Uterus (tissue), 4 donors: ENCODE measurements around the gene NAT14. TPM values are rescaled to one million over a fixed set of nuclear protein-coding genes. Genes with fewer than 3 reads are reported as not detected.

Source experiments
- DNase-seq, 2 donors: peaks; one replicate each; pipeline ENCODE4 v3.0.0-alpha.2; 2019 to 2020
- H3K27ac ChIP-seq, 2 donors: fragments of 200-600 bp; sonication (generic); 1 replicate in 1 of 2; 2 replicates in 1 of 2; pipeline ENCODE4 v1.5.1; 2016 to 2018
- H3K27me3 ChIP-seq, 2 donors: fragments of 200-600 bp; sonication (generic); one replicate each; pipeline ENCODE4 v1.5.1; 2018 to 2019; ENCODE audit warnings: control low read depth in 1 of 2
- H3K36me3 ChIP-seq, 2 donors: fragments of 200-600 bp; sonication (generic); one replicate each; pipeline ENCODE4 v1.5.1; 2019; ENCODE audit warnings: control low read depth in 1 of 2
- H3K4me1 ChIP-seq, 2 donors: fragments of 200-600 bp; sonication (generic); one replicate each; pipeline ENCODE4 v1.5.1; 2018 to 2019; ENCODE audit warnings: control low read depth in 1 of 2
- H3K4me3 ChIP-seq, 2 donors: fragments of 200-600 bp; sonication (generic); 1 replicate in 1 of 2; 2 replicates in 1 of 2; pipeline ENCODE4 v1.5.1; 2018 to 2019; ENCODE audit warnings: mild to moderate bottlenecking in 1 of 2
- H3K9me3 ChIP-seq, 2 donors: fragments of 200-600 bp; sonication (generic); one replicate each; pipeline ENCODE4 v1.5.1; 2019; ENCODE audit warnings: control low read depth in 1 of 2
- CTCF ChIP-seq, 4 experiments: fragments of 200-600 bp in 2 of 4; fragments of 450-650 bp in 2 of 4; sonication (generic) in 2 of 4; IDR thresholded peaks; one replicate each; pipeline ENCODE4 v1.5.1; 2016 to 2019; ENCODE audit warnings: antibody characterized with exemption in 4 of 4, mild to moderate bottlenecking in 2 of 4, moderate library complexity in 1 of 4
- POLR2A ChIP-seq, 2 donors: fragments of 450-650 bp; IDR thresholded peaks; one replicate each; pipeline ENCODE4 v1.6.1; 2016; ENCODE audit warnings: antibody characterized with exemption in 2 of 2, mild to moderate bottlenecking in 1 of 2, moderate library complexity in 1 of 2
- intact Hi-C: fragments of 100-400 bp; cut with DNase I; formaldehyde crosslinking; loops from one replicate; pipeline ENCODE4 v1.15.1; 2023; ENCODE audit warnings: low total_unique reads
- total RNA-seq, 4 donors: library from RNA; depleted of rRNA in 3 of 4; stranded (reverse); fragments of >200 nt in 3 of 4; gene quantifications; one replicate each; pipeline versions ENCODE4 v1.1.0 to v1.2.4, GENCODE V29; 2014 to 2023
- donor health status: DM: yes; HTN: yes; CAD: no.

The NAT14 gene
- total RNA-seq, 4 donors from 2014 or later = 16.8 to 44.3 (median 19.6) TPM

DNA sequence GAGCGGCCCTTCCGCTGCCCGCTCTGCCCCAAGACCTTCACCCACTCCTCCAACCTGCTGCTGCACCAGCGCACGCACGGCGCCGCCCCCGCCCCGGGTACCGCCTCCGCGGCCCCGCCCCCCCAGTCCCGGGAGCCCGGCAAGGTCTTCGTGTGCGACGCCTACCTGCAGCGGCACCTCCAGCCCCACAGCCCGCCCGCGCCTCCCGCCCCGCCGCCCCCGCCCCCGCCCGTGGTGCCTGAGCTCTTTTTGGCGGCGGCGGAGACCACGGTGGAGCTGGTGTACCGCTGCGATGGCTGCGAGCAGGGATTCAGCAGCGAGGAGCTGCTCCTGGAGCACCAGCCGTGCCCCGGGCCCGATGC is 3.2 kb upstream of the NAT14 start:
- no peak overlapping the region for H3K27ac ChIP-seq
- no peaks in the 10 kb centered on the region for H3K9me3 ChIP-seq
- intact Hi-C loops = no loop called here
- H3K36me3 ChIP-seq = no peaks in the 10 kb centered on the region
- peaks cover 5 to 25% of the 10 kb centered on the region in 2 donors for H3K4me1 ChIP-seq
- DNase-seq = no peak
- H3K27me3 ChIP-seq = no peaks in the 10 kb centered on the region
- TF ChIP-seq CTCF (IDR thresholded peaks at IDR 0.05) = no peak
- TF ChIP-seq POLR2A (IDR thresholded peaks at IDR 0.05) = no peak
- no peak overlapping the region for H3K4me3 ChIP-seq

DNA sequence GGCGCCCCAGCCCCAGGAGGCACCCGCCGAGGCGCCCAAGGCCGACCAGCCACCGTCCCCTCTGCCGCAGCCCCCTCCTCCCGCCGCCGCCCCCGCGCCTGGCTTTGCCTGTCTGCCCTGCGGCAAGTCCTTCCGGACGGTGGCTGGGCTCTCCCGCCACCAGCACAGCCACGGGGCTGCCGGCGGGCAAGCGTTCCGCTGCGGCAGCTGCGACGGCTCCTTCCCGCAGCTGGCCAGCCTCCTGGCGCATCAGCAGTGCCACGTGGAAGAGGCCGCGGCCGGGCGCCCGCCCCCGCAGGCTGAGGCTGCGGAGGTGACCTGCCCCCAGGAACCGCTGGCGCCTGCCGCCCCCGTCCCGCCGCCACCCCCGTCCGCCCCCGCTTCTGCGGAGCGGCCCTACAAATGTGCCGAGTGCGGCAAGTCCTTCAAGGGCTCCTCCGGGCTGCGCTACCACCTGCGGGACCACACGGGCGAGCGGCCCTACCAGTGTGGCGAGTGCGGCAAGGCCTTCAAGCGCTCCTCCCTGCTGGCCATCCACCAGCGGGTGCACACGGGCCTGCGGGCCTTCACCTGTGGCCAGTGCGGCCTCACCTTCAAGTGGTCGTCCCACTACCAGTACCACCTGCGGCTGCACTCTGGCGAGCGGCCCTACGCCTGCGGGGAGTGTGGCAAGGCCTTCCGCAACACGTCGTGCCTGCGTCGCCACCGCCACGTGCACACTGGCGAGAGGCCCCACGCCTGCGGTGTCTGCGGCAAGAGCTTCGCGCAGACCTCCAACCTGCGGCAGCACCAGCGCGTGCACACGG is 2.6 kb upstream of the NAT14 start:
- H3K4me3 ChIP-seq = no peak overlapping the region
- intact Hi-C loops = no loop called here
- DNase-seq = no peak
- no peaks in the 10 kb centered on the region for H3K27me3 ChIP-seq
- TF ChIP-seq CTCF (IDR thresholded peaks at IDR 0.05) (no peak), POLR2A (IDR thresholded peaks at IDR 0.05) (no peak)
- H3K9me3 ChIP-seq = no peaks in the 10 kb centered on the region
- peaks cover 5 to 31% of the 10 kb centered on the region in 2 donors for H3K4me1 ChIP-seq
- no peaks in the 10 kb centered on the region for H3K36me3 ChIP-seq
- H3K27ac ChIP-seq = no peak overlapping the region

- no peak for DNase-seq
- intact Hi-C loops = no loop called here
Observed at GRCh38 chr19:55482967-55483705, 1.9 kb upstream of the NAT14 start.

DNA sequence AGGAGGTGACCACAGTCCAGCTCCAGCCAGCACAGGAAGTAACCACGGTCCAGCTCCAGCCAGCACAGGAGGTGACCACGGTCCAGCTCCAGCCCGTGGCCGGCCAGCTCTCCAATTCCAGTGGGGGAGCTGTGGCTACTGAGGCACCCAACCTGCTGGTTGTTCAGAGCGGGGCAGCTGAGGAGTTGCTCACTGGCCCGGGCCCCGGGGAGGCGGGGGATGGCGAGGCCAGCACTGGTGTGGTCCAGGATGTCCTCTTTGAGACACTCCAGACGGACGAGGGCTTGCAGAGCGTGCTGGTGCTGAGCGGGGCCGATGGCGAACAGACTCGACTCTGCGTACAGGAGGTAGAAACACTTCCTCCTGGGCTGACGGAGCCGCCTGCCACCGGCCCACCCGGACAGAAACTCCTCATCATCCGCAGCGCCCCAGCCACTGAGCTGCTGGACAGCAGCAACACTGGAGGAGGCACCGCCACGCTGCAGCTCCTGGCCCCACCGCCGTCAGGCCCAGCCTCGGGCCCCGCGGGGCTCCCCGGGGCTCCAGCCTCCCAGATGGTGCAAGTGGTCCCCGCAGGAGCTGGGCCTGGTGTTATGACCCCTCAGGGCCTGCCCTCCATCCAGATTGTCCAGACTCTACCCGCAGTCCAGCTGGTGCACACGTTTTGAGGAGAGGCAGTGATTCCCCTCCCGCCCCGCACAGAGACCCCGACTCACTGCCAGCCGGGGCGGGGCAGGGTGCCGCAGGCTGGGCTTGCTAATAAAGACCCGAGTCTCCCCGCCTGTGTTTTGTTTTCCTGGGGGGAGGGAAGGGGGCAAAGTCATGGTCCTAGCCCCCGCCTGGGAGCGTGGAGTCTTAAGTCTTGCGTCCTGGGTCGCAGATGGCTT is 1.0 kb upstream of the NAT14 start:
- TF ChIP-seq CTCF (IDR thresholded peaks at IDR 0.05) = no peak
- no peak for TF ChIP-seq POLR2A (IDR thresholded peaks at IDR 0.05)
- intact Hi-C loops = no loop called here
- Histone ChIP-seq H3K9me3 (no peaks in the 10 kb centered on the region), H3K4me3 (peak overlapping the region; percentile 42 to 58), H3K27ac (peak overlapping the region; percentile 96 to 99), H3K36me3 (no peaks in the 10 kb centered on the region), H3K4me1 (peaks cover 5 to 32% of the 10 kb centered on the region in 2 donors), H3K27me3 (no peaks in the 10 kb centered on the region)
- DNase-seq = no peak

More at GRCh38 chr19:55482967-55483705, 1.9 kb upstream of the NAT14 start:
- H3K4me1 ChIP-seq = peaks cover 5 to 32% of the 10 kb centered on the region in 2 donors
- no peak overlapping the region for H3K4me3 ChIP-seq
- no peak for TF ChIP-seq POLR2A (IDR thresholded peaks at IDR 0.05)
- no peaks in the 10 kb centered on the region for H3K36me3 ChIP-seq
- H3K9me3 ChIP-seq = no peaks in the 10 kb centered on the region
- H3K27ac ChIP-seq = no peak overlapping the region
- no peaks in the 10 kb centered on the region for H3K27me3 ChIP-seq

- Histone ChIP-seq H3K4me3 (peak overlapping the region; percentile 42 to 58), H3K27ac (peak overlapping the region; percentile 96 to 99), H3K36me3 (no peaks in the 10 kb centered on the region), H3K27me3 (no peaks in the 10 kb centered on the region), H3K4me1 (peaks cover 5 to 32% of the 10 kb centered on the region in 2 donors), H3K9me3 (no peaks in the 10 kb centered on the region)
- intact Hi-C loops = no loop called here
- DNase-seq = peak in 1 of 2 donors; percentile 40
- TF ChIP-seq POLR2A (IDR thresholded peaks at IDR 0.05) = no peak
- TF ChIP-seq CTCF (IDR thresholded peaks at IDR 0.05) = no peak
Observed at GRCh38 chr19:55485439-55486011, 537 bp downstream of the NAT14 start.
